ENCODE measurements around the gene TSPAN10. TPM values are rescaled to one million over a fixed set of nuclear protein-coding genes. Genes with fewer than 3 reads are reported as not detected.

TSPAN10 gene
- total RNA-seq, 1 experiment from 2014 or later: 1.2 TPM

- Histone ChIP-seq H3K4me1 (ENCODE audit: insufficient read depth, low read length) (no peaks in the 10 kb centered on the region), H3K18ac (ENCODE audit: insufficient read length, low read depth, low read length) (no peak overlapping the region), H3K23ac (ENCODE audit: insufficient read length, low read depth, low read length) (no peak overlapping the region), H3K4me2 (ENCODE audit: insufficient read depth, insufficient read length, low read length) (no peak overlapping the region), H3K9ac (ENCODE audit: extremely low read depth, insufficient read length, low read length) (no peak overlapping the region), H2AFZ (ENCODE audit: low read length) (no peak overlapping the region), H3T11ph (ENCODE audit: low read length) (no peak overlapping the region), H4K91ac (ENCODE audit: insufficient read length, low read depth, low read length) (no peak overlapping the region), H3K79me2 (ENCODE audit: insufficient read depth, low read length) (peaks cover 2% of the 10 kb centered on the region; the same call in 1 of the 2 replicates), H3K56ac (ENCODE audit: insufficient read length, low read depth, low read length) (no peak overlapping the region), H3K79me1 (ENCODE audit: insufficient read depth, low read depth, low read length, poor library complexity, severe bottlenecking) (no peaks in the 10 kb centered on the region), H3K27me3 (ENCODE audit: insufficient read depth, low read length) (no peaks in the 10 kb centered on the region), H4K20me1 (ENCODE audit: control insufficient read depth, insufficient read depth, insufficient read length) (no peaks in the 10 kb centered on the region), H2AK5ac (ENCODE audit: insufficient read length, low read length) (no peak overlapping the region), H3K23me2 (ENCODE audit: insufficient read length, low read depth, low read length, poor library complexity, severe bottlenecking) (no peaks in the 10 kb centered on the region), H4K8ac (replicated peaks; ENCODE audit: insufficient read length, low read depth, low read length) (no peak overlapping the region), H3K9me3 (ENCODE audit: control insufficient read depth, low read depth, low read length) (no peaks in the 10 kb centered on the region), H4K5ac (ENCODE audit: insufficient read length, low read depth, low read length) (no peak overlapping the region), H3K27ac (ENCODE audit: insufficient read length, low read depth, low read length) (no peak overlapping the region), H2BK5ac (ENCODE audit: insufficient read length, low read length) (no peak overlapping the region), H2BK20ac (ENCODE audit: low read depth, low read length, poor library complexity, severe bottlenecking) (no peak overlapping the region), H2BK120ac (ENCODE audit: low read depth, low read length, poor library complexity, severe bottlenecking) (no peak overlapping the region), H2BK15ac (ENCODE audit: low read depth, low read length) (no peak overlapping the region), H2BK12ac (ENCODE audit: insufficient read length, low read depth, low read length) (no peak overlapping the region), H3K14ac (ENCODE audit: insufficient read depth, low read length) (no peak overlapping the region), H3K4ac (ENCODE audit: low read depth, low read length) (no peak overlapping the region)
- no peak for TF ChIP-seq CTCF (conservative IDR thresholded peaks at IDR 0.05)
- H3K4me1 Mint-ChIP-seq: no peaks in the 10 kb centered on the region
- H3K4me3 Mint-ChIP-seq: no peak overlapping the region
- DNase-seq: no peak
- no peak overlapping the region for H3K27ac Mint-ChIP-seq
- H3K27me3 Mint-ChIP-seq (ENCODE audit: low read depth): no peaks in the 10 kb centered on the region
- H3K9me3 Mint-ChIP-seq: no peaks in the 10 kb centered on the region
- peaks cover 37 to 74% (median 65%) of the 10 kb centered on the region in 3 experiments for H3K36me3 Mint-ChIP-seq (ENCODE audit: insufficient read depth in 1 of 3, low read depth in 3 of 3)
- WGBS (ENCODE audit: extremely low coverage, insufficient read length, low lambda C conversion rate): no CpG with 5 or more reads among the region's 17 CpGs
Observed at GRCh38 chr17:81690549-81690948, 53.6 kb downstream of the TSPAN10 start.

Measured in H9 (cell line).